Neuron (in vitro differentiated cells): Measurements from ENCODE around the gene JDP2.

Experiments used
- H2AFZ ChIP-seq: one replicate; pipeline ENCODE4 v1.6.1; 2013; ENCODE audit warnings: low read depth, mild to moderate bottlenecking, inconsistent platforms, low read length, moderate library complexity
- H3K27me3 ChIP-seq: one replicate; pipeline ENCODE4 v1.6.1; 2013; ENCODE audit warnings: low read length; ENCODE audit not compliant: insufficient read depth
- H3K36me3 ChIP-seq: one replicate; pipeline ENCODE4 v1.6.1; 2013; ENCODE audit warnings: low read length; ENCODE audit not compliant: insufficient read depth
- H3K4me1 ChIP-seq: one replicate; pipeline ENCODE4 v1.6.1; 2013; ENCODE audit warnings: low read length; ENCODE audit not compliant: insufficient read depth
- H3K4me3 ChIP-seq: 2 replicates; pipeline ENCODE4 v1.5.1; 2013; ENCODE audit warnings: mild to moderate bottlenecking, low read length, moderate library complexity
- H3K9me3 ChIP-seq: one replicate; pipeline ENCODE4 v1.6.1; 2013; ENCODE audit warnings: low read length

Gene JDP2

GRCh38 chr14:75445963-75446362 lies 18.1 kb downstream of the JDP2 start:
- Histone ChIP-seq H3K36me3 (no peaks in the 10 kb centered on the region), H3K4me3 (no peak overlapping the region), H3K27me3 (no peaks in the 10 kb centered on the region), H3K4me1 (peaks cover 17% of the 10 kb centered on the region), H2AFZ (no peak overlapping the region), H3K9me3 (no peaks in the 10 kb centered on the region)

GRCh38 chr14:75446447-75446846 lies 18.6 kb downstream of the JDP2 start:
- no peaks in the 10 kb centered on the region for H3K36me3 ChIP-seq
- H3K4me1 ChIP-seq, result peaks cover 17% of the 10 kb centered on the region
- H3K27me3 ChIP-seq, result no peaks in the 10 kb centered on the region
- H2AFZ ChIP-seq, result no peak overlapping the region
- H3K4me3 ChIP-seq, result no peak overlapping the region
- H3K9me3 ChIP-seq, result no peaks in the 10 kb centered on the region

- Histone ChIP-seq H3K27me3 (no peaks in the 10 kb centered on the region), H3K9me3 (no peaks in the 10 kb centered on the region), H3K36me3 (no peaks in the 10 kb centered on the region), H3K4me3 (no peak overlapping the region), H3K4me1 (peaks cover 31% of the 10 kb centered on the region), H2AFZ (no peak overlapping the region)
These were observed 20.4 kb downstream of the JDP2 start for GRCh38 chr14:75448209-75448608.

GRCh38 chr14:75449036-75449435 lies 21.2 kb downstream of the JDP2 start:
- Histone ChIP-seq H3K4me1 (peaks cover 35% of the 10 kb centered on the region), H2AFZ (no peak overlapping the region), H3K27me3 (no peaks in the 10 kb centered on the region), H3K9me3 (no peaks in the 10 kb centered on the region), H3K4me3 (no peak overlapping the region), H3K36me3 (no peaks in the 10 kb centered on the region)

- no peak overlapping the region for H2AFZ ChIP-seq
- H3K36me3 ChIP-seq, result no peaks in the 10 kb centered on the region
- H3K4me1 ChIP-seq, result peaks cover 35% of the 10 kb centered on the region
- H3K9me3 ChIP-seq, result no peaks in the 10 kb centered on the region
- H3K4me3 ChIP-seq, result no peak overlapping the region
- H3K27me3 ChIP-seq, result no peaks in the 10 kb centered on the region
These were observed 21.9 kb downstream of the JDP2 start for GRCh38 chr14:75449696-75450095.

- no peaks in the 10 kb centered on the region for H3K36me3 ChIP-seq
- H3K27me3 ChIP-seq, result no peaks in the 10 kb centered on the region
- no peak overlapping the region for H3K4me3 ChIP-seq
- H3K9me3 ChIP-seq, result no peaks in the 10 kb centered on the region
- H3K4me1 ChIP-seq, result peaks cover 35% of the 10 kb centered on the region
- no peak overlapping the region for H2AFZ ChIP-seq
These were observed 22.8 kb downstream of the JDP2 start for GRCh38 chr14:75450381-75451276.

GRCh38 chr14:75452324-75452723 lies 24.5 kb downstream of the JDP2 start:
- Histone ChIP-seq H3K4me3 (no peak overlapping the region), H3K36me3 (no peaks in the 10 kb centered on the region), H3K27me3 (no peaks in the 10 kb centered on the region), H3K9me3 (no peaks in the 10 kb centered on the region), H2AFZ (peak overlapping the region; percentile 19), H3K4me1 (peaks cover 35% of the 10 kb centered on the region)

- Histone ChIP-seq H3K4me1 (peaks cover 35% of the 10 kb centered on the region), H3K9me3 (no peaks in the 10 kb centered on the region), H3K36me3 (no peaks in the 10 kb centered on the region), H3K4me3 (no peak overlapping the region), H2AFZ (peak overlapping the region; percentile 19), H3K27me3 (no peaks in the 10 kb centered on the region)
These were observed 25.3 kb downstream of the JDP2 start for GRCh38 chr14:75452900-75453816.

- Histone ChIP-seq H2AFZ (no peak overlapping the region), H3K4me1 (peaks cover 35% of the 10 kb centered on the region), H3K36me3 (no peaks in the 10 kb centered on the region), H3K4me3 (no peak overlapping the region), H3K27me3 (no peaks in the 10 kb centered on the region), H3K9me3 (no peaks in the 10 kb centered on the region)
These were observed 26.1 kb downstream of the JDP2 start for GRCh38 chr14:75453817-75454434.

- Histone ChIP-seq H2AFZ (no peak overlapping the region), H3K9me3 (no peaks in the 10 kb centered on the region), H3K4me3 (no peak overlapping the region), H3K4me1 (peaks cover 24% of the 10 kb centered on the region), H3K36me3 (no peaks in the 10 kb centered on the region), H3K27me3 (no peaks in the 10 kb centered on the region)
These were observed 27.2 kb downstream of the JDP2 start for GRCh38 chr14:75454963-75455546.

GRCh38 chr14:75456069-75456996 lies 28.5 kb downstream of the JDP2 start:
- H3K4me1 ChIP-seq, result peaks cover 18% of the 10 kb centered on the region
- H3K36me3 ChIP-seq, result no peaks in the 10 kb centered on the region

GRCh38 chr14:75456997-75457335 lies 29.1 kb downstream of the JDP2 start:
- Histone ChIP-seq H2AFZ (no peak overlapping the region), H3K36me3 (no peaks in the 10 kb centered on the region), H3K27me3 (no peaks in the 10 kb centered on the region), H3K4me3 (no peak overlapping the region), H3K4me1 (peaks cover 16% of the 10 kb centered on the region), H3K9me3 (no peaks in the 10 kb centered on the region)

More at GRCh38 chr14:75456069-75456996, 28.5 kb downstream of the JDP2 start:
- Histone ChIP-seq H3K4me3 (no peak overlapping the region), H3K9me3 (no peaks in the 10 kb centered on the region), H2AFZ (no peak overlapping the region), H3K27me3 (no peaks in the 10 kb centered on the region)
